Neural cell (in vitro differentiated cells): ENCODE measurements around the gene LRRC45.

ENCODE experiments used
- CTCF ChIP-seq: fragments of 450-650 bp; IDR thresholded peaks from 2 replicates; pipeline ENCODE4 v1.5.1; 2014; ENCODE audit warnings: antibody characterized with exemption, mild to moderate bottlenecking, moderate library complexity; ENCODE audit not compliant: poor library complexity, severe bottlenecking
- EP300 ChIP-seq: fragments of 450-650 bp; conservative IDR thresholded peaks from 2 replicates; pipeline ENCODE4 v1.6.1; 2014; ENCODE audit warnings: antibody characterized with exemption, mild to moderate bottlenecking, moderate library complexity; ENCODE audit not compliant: poor library complexity, severe bottlenecking
- EZH2 ChIP-seq: fragments of 200-600, 300-800 bp; shearing (Covaris generic), sonication (generic); IDR thresholded peaks from 2 replicates; pipeline ENCODE4 v1.6.1; 2014; ENCODE audit warnings: antibody characterized with exemption, low read length, borderline replicate concordance, mild to moderate bottlenecking; ENCODE audit not compliant: insufficient read depth, poor library complexity, severe bottlenecking
- MXI1 ChIP-seq: fragments of 450-650 bp; conservative IDR thresholded peaks from 2 replicates; pipeline ENCODE4 v1.6.1; 2014; ENCODE audit warnings: antibody characterized with exemption, mild to moderate bottlenecking; ENCODE audit not compliant: poor library complexity, severe bottlenecking
- POLR2AphosphoS5 ChIP-seq: IDR thresholded peaks from 2 replicates; pipeline ENCODE4 v1.6.1; 2012
- RAD21 ChIP-seq: fragments of 450-650 bp; conservative IDR thresholded peaks from 2 replicates; pipeline ENCODE4 v1.6.1; 2014; ENCODE audit warnings: antibody characterized with exemption, mild to moderate bottlenecking, moderate library complexity
- REST ChIP-seq: IDR thresholded peaks from 2 replicates; pipeline ENCODE4 v1.6.1; 2012; ENCODE audit warnings: borderline replicate concordance
- SMC3 ChIP-seq: fragments of 450-650 bp; conservative IDR thresholded peaks from 2 replicates; pipeline ENCODE4 v1.6.1; 2014; ENCODE audit warnings: antibody characterized with exemption, mild to moderate bottlenecking, moderate library complexity; ENCODE audit not compliant: poor library complexity
- TAF1 ChIP-seq: IDR thresholded peaks from 2 replicates; pipeline ENCODE4 v1.6.1; 2012; ENCODE audit warnings: low read depth

- TF ChIP-seq CTCF (no peak), POLR2AphosphoS5 (no peak), MXI1 (no peak), REST (no peak), SMC3 (no peak), EZH2 (no peak), EP300 (no peak), TAF1 (no peak), RAD21 (no peak)
Measured at GRCh38 chr17:82055023-82055964, 32.2 kb downstream of the LRRC45 start.
